ENCODE results near the gene MAST2.

DNA sequence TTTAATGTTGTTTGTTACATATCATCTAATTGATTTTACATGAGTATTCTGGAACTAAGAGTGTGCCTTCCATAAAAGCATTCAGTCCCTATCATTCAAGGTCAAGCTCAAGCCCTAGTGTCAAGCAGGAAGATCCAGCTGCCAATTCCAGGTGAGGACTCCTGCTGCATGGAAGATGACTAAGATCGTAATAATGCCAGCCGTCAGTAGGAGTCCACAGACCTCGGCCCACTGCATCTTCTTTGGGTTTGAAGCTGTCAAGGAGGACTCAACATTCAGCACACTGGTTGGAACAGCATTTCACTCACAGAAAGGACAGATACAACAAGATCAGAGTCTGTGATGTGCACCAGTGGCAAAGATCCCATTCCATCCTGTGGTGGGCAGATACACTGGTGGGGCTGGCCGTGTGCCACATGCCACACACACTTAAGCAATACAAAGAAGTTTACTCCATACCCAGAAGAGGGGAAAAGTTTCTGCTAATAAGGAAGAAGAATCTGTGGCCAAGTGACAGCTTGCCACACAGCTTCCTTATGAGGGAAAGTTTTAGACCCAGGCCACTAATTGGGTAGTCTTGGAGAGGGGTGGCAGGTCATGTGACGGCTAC lies 168.6 kb downstream of the MAST2 start:
- TF ChIP-seq, protein P1, sequence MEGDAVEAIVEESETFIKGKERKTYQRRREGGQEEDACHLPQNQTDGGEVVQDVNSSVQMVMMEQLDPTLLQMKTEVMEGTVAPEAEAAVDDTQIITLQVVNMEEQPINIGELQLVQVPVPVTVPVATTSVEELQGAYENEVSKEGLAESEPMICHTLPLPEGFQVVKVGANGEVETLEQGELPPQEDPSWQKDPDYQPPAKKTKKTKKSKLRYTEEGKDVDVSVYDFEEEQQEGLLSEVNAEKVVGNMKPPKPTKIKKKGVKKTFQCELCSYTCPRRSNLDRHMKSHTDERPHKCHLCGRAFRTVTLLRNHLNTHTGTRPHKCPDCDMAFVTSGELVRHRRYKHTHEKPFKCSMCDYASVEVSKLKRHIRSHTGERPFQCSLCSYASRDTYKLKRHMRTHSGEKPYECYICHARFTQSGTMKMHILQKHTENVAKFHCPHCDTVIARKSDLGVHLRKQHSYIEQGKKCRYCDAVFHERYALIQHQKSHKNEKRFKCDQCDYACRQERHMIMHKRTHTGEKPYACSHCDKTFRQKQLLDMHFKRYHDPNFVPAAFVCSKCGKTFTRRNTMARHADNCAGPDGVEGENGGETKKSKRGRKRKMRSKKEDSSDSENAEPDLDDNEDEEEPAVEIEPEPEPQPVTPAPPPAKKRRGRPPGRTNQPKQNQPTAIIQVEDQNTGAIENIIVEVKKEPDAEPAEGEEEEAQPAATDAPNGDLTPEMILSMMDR (IDR thresholded peaks at IDR 0.05; ENCODE audit: low read depth, low read length), result no peak
- no peak for TF ChIP-seq POLR2A (IDR thresholded peaks at IDR 0.05; ENCODE audit: extremely low read depth, insufficient read length)
